HepG2 (cell line): ENCODE measurements around the gene VEGFB. TPM values are rescaled to one million over a fixed set of nuclear protein-coding genes. Genes with fewer than 3 reads are reported as not detected.

Experiments used
- AKNA ChIP-seq: sonication (generic); formaldehyde crosslinking; IDR thresholded peaks from 2 replicates; pipeline ENCODE4 v1.4.0; 2020; ENCODE audit warnings: missing genetic modification reagents, borderline replicate concordance
- CBFB ChIP-seq: sonication (generic); formaldehyde crosslinking; IDR thresholded peaks from 2 replicates; pipeline ENCODE4 v1.4.0; 2020; ENCODE audit warnings: missing genetic modification reagents
- EED ChIP-seq: sonication (generic); formaldehyde crosslinking; IDR thresholded peaks from 2 replicates; pipeline ENCODE4 v1.5.0; 2020; ENCODE audit warnings: mild to moderate bottlenecking, missing genetic modification reagents
- GZF1 ChIP-seq: sonication (generic); formaldehyde crosslinking; IDR thresholded peaks from 2 replicates; pipeline ENCODE4 v1.5.1; 2020; ENCODE audit warnings: mild to moderate bottlenecking, missing genetic modification reagents
- HOXA9 ChIP-seq: sonication (generic); formaldehyde crosslinking; IDR thresholded peaks from 2 replicates; pipeline ENCODE4 v1.8.1; 2022; ENCODE audit warnings: missing genetic modification reagents, mild to moderate bottlenecking, moderate library complexity, borderline replicate concordance
- MAF1 ChIP-seq: sonication (generic); formaldehyde crosslinking; IDR thresholded peaks from 2 replicates; pipeline ENCODE4 v1.5.0; 2020; ENCODE audit warnings: missing genetic modification reagents, borderline replicate concordance
- MAZ ChIP-seq, 2 experiments: sonication (generic) in 1 of 2; formaldehyde crosslinking in 1 of 2; IDR thresholded peaks; 2 replicates each; pipeline versions ENCODE4 v1.5.0 to v1.6.1; 2012 to 2020; ENCODE audit warnings: low read depth in 2 of 2, mild to moderate bottlenecking in 2 of 2, borderline replicate concordance in 1 of 2, improper control_type of control experiment in 1 of 2, low read length in 1 of 2, missing genetic modification reagents in 1 of 2, moderate library complexity in 1 of 2
- SNAPC2 ChIP-seq: sonication (generic); formaldehyde crosslinking; IDR thresholded peaks from 2 replicates; pipeline ENCODE4 v1.8.1; 2022; ENCODE audit warnings: mild to moderate bottlenecking, missing genetic modification reagents
- SSRP1 ChIP-seq: IDR thresholded peaks from 2 replicates; pipeline ENCODE4 v1.6.1; 2016; ENCODE audit warnings: control low read depth
- ZMYM3 ChIP-seq: sonication (generic); formaldehyde crosslinking; IDR thresholded peaks from 2 replicates; pipeline ENCODE4 v1.5.1; 2020; ENCODE audit warnings: mild to moderate bottlenecking, missing genetic modification reagents
- ZNF18 ChIP-seq: sonication (generic); formaldehyde crosslinking; IDR thresholded peaks from 2 replicates; pipeline ENCODE4 v1.8.0; 2022; ENCODE audit warnings: mild to moderate bottlenecking, missing genetic modification reagents; ENCODE audit not compliant: insufficient replicate concordance
- ZNF331 ChIP-seq: sonication (generic); formaldehyde crosslinking; IDR thresholded peaks from 2 replicates; pipeline ENCODE4 v1.4.0; 2020; ENCODE audit warnings: missing genetic modification reagents
- ZNF383 ChIP-seq: sonication (generic); formaldehyde crosslinking; IDR thresholded peaks from 2 replicates; pipeline ENCODE4 v1.4.0; 2020; ENCODE audit warnings: missing genetic modification reagents, mild to moderate bottlenecking, borderline replicate concordance
- ZNF546 ChIP-seq: sonication (generic); formaldehyde crosslinking; conservative IDR thresholded peaks from 2 replicates; pipeline ENCODE4 v1.8.1; 2023; ENCODE audit warnings: mild to moderate bottlenecking, missing genetic modification reagents
- ZNF761 ChIP-seq: sonication (generic); formaldehyde crosslinking; conservative IDR thresholded peaks from 2 replicates; pipeline ENCODE4 v1.4.0; 2020; ENCODE audit warnings: mild to moderate bottlenecking, missing genetic modification reagents
- ZNF782 ChIP-seq: sonication (generic); formaldehyde crosslinking; IDR thresholded peaks from 2 replicates; pipeline ENCODE4 v1.4.0; 2020; ENCODE audit warnings: missing genetic modification reagents, mild to moderate bottlenecking, borderline replicate concordance
- polyA plus RNA-seq, 8 experiments: library from polyadenylated mRNA; depleted of rRNA in 3 of 8; stranded (reverse) in 7 of 8; unstranded in 1 of 8; fragments of >200 nt; fragmentation: Illumina TruSeq in 4 of 8; extraction: Trizol in 4 of 8; gene quantifications; 2 replicates each; pipeline versions ENCODE4 v1.2.1 to v1.2.3, GENCODE V29; 2011 to 2016; ENCODE audit warnings: low read depth in 4 of 8, missing spikeins in 1 of 8, mixed read lengths in 1 of 8; ENCODE audit not compliant: insufficient read depth in 1 of 8
- total RNA-seq, 5 experiments: library from RNA; depleted of rRNA; stranded (reverse); fragments of >200 nt; fragmentation: Illumina TruSeq; extraction: Trizol; gene quantifications; 2 replicates each; pipeline ENCODE4 v1.2.3, GENCODE V29; 2016; ENCODE audit warnings: low read depth in 1 of 5
- TF ChIP-seq, protein P1 (sequence below): sonication (generic); formaldehyde crosslinking; IDR thresholded peaks from 2 replicates; pipeline ENCODE4 v1.5.1; 2020; ENCODE audit warnings: missing genetic modification reagents, mild to moderate bottlenecking, borderline replicate concordance
- TF ChIP-seq, protein P2 (sequence below): sonication (generic); formaldehyde crosslinking; IDR thresholded peaks from 2 replicates; pipeline ENCODE4 v1.5.1; 2020; ENCODE audit warnings: mild to moderate bottlenecking, moderate library complexity, missing genetic modification reagents

VEGFB gene
- total and polyA plus RNA-seq, 2 of the 13 experiments (the other 11 are each of a cell fraction or from before 2014, with no cell fraction given), result 9.0 to 11.3 TPM

DNA sequence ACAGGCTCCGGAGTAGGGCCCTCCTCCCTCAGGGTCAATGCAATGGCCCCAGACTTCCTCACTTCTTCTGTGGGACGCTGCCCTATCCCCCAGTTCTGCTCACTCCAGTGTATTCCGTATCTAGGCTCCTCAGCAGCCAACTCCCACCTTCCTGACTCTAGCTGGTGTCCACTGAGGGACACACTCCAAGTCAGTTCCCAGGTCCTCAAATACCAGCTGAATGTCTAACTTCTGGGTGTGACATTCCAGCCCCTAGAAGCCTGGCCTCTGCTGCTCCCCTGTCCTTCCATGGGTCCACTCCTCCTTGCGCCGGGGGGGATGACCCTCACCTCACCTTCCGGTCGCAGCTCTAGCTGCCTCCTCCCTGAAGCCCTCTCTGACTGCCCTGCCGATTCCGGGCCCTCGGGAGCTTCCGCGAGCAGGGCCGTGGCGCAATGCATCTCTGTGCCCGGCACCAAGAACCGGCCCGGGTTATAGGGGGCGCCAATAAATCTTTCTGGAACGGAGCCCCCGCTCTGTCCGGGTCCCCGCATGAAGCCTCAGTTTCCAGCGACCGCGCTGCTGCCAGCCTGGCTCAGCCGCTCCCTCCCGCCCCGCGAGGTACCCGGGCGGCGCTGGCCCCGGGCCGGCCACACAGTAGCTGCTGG is 34.6 kb downstream of the VEGFB start (continued):
- TF ChIP-seq ZNF18 (CRISPR knock-in tag) (no peak), ZNF331 (CRISPR knock-in tag) (no peak), ZNF782 (CRISPR knock-in tag) (0 out of 2 replicates have a peak, but pooled peaks have one; percentile 68), MAZ (IDR thresholded peaks at IDR 0.05; ENCODE audit: borderline replicate concordance, low read depth, low read length) (peak; percentile 51; the same call in 1 of the 2 replicates), MAZ (CRISPR knock-in tag; IDR thresholded peaks at IDR 0.05; ENCODE audit: low read depth) (no peak; the same call in 1 of the 2 replicates), AKNA (CRISPR knock-in tag) (no peak), HOXA9 (CRISPR knock-in tag) (peak; percentile 68; the same call in 1 of the 2 replicates), EED (CRISPR knock-in tag) (0 out of 2 replicates have a peak, but pooled peaks have one; percentile 33), SSRP1 (peak; percentile 59), ZNF761 (CRISPR knock-in tag) (no peak), MAF1 (peak; percentile 14), ZNF383 (CRISPR knock-in tag) (no peak), ZMYM3 (CRISPR knock-in tag) (peak; percentile 95), GZF1 (CRISPR knock-in tag) (no peak), SNAPC2 (no peak), CBFB (CRISPR knock-in tag) (peak; percentile 10; the same call in 1 of the 2 replicates), ZNF546 (CRISPR knock-in tag) (peak; percentile 75; the same call in 1 of the 2 replicates)
- TF ChIP-seq, protein P1, sequence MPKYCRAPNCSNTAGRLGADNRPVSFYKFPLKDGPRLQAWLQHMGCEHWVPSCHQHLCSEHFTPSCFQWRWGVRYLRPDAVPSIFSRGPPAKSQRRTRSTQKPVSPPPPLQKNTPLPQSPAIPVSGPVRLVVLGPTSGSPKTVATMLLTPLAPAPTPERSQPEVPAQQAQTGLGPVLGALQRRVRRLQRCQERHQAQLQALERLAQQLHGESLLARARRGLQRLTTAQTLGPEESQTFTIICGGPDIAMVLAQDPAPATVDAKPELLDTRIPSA (CRISPR knock-in tag), result no peak; the same call in 1 of the 2 replicates
- TF ChIP-seq, protein P2, sequence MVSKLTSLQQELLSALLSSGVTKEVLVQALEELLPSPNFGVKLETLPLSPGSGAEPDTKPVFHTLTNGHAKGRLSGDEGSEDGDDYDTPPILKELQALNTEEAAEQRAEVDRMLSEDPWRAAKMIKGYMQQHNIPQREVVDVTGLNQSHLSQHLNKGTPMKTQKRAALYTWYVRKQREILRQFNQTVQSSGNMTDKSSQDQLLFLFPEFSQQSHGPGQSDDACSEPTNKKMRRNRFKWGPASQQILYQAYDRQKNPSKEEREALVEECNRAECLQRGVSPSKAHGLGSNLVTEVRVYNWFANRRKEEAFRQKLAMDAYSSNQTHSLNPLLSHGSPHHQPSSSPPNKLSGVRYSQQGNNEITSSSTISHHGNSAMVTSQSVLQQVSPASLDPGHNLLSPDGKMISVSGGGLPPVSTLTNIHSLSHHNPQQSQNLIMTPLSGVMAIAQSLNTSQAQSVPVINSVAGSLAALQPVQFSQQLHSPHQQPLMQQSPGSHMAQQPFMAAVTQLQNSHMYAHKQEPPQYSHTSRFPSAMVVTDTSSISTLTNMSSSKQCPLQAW (CRISPR knock-in tag), result peak; percentile 30; the same call in 1 of the 2 replicates
